NCI-H748 (cell line): ENCODE results near the gene RBPJL.

ENCODE experiments used
- DNase-seq: peaks from one replicate; lab custom pipeline; 2025; ENCODE audit not compliant: unreplicated experiment; lab: John Stamatoyannopoulos, UW

The RBPJL gene

DNA sequence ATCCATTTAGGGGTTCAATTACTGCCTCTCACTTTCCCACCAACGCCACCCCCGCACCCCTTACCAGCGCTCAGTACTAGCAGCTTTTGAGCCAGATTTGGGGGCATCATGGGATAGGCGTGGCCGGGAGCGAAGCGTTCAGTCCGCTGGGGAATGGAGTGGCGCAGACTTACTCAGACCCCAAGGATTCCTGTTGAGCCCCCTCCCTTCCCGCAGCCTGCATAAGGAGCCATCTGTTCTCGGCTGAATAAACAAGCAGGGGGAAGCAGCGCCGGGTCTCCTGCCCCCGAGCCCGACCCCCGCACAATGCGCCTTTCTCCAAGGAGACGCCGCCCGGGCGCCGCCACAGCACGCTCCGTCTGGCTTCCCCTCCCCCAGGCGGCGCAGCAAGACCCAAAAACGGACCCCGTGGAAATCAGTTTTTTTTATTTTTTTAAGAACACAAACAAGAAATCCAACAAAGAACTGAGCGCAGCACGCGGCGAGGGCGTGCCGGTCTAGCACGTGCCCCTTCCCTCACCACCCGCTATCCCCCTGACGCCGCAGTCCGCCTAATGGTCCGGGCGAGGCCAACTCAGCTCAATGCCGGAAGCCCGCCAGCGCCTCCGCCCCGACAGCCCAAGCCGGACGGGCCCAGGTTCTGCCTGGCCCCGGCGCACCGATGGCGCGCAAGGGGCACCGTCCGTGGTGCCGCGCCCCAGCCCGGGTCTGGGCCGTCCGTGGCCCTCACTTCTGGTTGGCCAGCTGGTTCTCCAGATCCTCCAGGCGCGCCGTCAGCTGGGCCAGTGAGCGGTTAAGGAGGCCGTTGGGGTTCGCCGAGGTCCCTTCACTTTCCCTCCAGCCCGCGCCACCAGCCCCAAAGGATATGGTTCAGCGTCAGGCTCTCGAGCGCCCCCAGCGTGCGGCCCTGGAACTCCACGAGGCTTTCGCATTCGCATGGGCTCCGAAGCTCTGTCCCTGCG, 13.3 kb upstream of the RBPJL start:
- DNase-seq, result peak; percentile 78

DNA sequence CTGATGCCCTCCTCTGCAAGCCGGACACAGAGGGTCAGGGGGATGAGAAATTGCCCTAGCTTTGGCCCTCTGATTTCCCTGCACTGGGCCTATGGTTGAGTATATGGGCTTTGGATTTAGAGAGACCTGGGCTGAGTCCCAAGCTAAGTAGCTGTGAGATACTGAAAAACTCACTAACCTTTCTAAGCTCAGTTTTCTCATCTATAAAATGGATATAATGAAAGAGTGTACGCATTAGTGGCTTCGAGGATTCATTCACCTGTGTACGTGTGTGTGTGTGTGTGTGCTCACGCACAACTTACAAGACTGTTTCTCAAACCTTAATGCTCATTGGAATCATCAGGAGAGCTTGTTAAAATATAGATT, 12.7 kb upstream of the RBPJL start:
- DNase-seq, result no peak

DNA sequence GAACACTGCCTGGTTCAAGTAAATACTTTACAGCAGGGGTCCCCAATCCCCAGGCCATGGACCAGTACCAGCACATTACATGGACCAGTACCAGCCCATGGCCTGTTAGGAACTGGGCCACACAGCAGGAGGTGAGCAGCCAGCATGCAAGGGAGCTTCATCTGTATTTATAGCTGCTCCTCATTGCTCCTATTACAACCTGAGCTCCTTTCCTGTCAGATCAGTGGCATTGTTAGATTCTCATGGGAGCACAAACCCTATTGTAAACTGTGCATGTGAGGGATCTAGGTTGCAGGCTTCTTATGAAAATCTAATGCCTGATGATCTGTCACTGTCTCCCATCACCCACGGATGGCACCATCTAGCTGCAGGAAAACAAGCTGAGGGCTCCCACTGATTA, 12.0 kb upstream of the RBPJL start:
- DNase-seq, result no peak

DNA sequence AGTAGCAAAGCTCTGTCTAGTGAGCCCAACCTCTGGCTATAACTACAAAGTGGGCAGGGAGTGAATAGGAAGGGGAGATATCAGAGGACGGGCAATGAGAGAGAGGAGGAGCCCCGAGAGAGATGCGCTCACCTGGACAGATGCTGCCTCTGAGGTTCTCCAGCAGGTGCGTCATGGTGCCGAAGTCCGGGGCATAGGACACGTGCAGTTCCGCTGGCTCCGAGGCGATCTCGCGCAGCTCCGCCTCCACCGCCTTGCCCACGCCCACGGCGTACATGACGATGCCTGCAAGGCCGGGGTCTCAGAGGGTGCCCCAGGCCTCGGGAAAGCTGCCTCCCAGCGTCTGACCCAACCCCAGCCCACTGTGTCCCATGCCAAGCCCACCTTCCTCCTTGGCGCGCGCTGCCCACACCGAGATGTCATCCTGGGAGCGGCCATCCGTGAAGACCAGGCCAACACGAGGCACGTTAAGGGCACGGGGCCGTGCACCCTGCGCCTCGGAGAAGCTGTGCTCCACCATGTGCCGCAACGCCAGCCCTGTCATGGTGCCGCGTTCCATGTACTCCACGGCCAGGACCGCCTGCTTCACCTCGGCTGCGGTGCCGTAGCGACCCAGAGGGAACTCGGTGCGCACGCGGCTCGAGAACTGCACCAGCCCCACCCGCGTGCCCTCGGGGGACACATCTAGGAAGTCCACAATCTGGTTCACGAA, 8.7 kb upstream of the RBPJL start:
- no peak for DNase-seq

DNA sequence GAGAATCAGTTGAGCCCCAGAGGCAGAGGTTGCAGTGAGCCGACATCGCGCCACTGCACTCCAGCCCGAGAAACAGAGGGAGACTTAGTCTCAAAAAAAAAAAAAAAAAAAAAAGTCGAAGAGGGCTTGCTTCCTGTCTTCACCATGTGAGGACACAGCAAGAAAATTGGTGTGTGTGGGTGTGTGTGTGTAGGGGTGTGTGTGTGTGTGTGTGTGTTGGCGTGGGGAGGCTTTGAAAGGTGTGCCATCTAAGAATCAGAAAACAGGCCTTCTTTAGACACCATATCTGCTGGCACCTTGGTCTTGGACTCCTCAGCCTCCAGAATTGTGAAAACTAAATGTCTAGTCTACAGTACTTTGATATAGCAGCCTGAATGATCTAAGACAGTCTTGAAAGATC, 6.9 kb upstream of the RBPJL start:
- no peak for DNase-seq

DNA sequence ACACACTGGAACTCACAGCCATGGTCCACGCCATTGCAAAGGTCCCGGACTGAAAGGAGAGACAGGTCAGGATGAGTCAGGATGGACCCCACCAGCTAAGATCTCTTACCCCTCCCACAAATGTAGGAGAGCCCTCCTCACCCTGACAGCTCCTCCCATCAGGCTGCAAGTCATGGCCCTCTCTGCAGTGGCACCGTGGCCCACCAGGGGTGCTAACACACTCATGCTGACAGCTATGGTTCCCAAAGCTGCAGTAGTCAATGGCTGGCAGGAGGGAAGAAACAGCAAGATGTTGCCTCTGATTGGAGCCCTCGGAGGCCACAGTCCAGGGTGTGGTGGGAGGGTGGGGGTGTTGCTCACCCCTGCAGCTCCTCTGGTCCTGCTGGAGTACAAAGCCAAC, 5.7 kb upstream of the RBPJL start:
- no peak for DNase-seq

DNA sequence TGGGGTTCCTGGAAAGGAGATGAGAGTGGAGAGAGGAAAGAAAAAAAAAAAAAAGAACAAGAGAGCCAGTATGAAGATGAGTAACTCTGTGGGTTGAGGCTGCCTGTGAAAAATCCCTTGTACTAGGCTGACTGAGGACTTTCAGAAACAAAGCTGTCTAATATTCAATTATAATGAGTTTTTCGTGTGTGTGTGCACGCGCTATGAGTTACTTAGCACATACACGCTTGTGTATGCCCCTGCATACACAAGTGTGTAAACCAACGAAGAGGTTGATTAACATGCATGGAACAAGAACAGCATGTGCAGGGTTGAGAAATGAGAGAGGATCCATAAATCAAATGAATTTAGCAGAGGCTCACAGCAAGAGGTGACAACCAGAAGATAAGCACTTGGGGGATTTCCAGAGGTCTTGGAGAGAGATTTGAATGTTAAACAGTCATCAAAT, 4.8 kb upstream of the RBPJL start:
- no peak for DNase-seq

DNA sequence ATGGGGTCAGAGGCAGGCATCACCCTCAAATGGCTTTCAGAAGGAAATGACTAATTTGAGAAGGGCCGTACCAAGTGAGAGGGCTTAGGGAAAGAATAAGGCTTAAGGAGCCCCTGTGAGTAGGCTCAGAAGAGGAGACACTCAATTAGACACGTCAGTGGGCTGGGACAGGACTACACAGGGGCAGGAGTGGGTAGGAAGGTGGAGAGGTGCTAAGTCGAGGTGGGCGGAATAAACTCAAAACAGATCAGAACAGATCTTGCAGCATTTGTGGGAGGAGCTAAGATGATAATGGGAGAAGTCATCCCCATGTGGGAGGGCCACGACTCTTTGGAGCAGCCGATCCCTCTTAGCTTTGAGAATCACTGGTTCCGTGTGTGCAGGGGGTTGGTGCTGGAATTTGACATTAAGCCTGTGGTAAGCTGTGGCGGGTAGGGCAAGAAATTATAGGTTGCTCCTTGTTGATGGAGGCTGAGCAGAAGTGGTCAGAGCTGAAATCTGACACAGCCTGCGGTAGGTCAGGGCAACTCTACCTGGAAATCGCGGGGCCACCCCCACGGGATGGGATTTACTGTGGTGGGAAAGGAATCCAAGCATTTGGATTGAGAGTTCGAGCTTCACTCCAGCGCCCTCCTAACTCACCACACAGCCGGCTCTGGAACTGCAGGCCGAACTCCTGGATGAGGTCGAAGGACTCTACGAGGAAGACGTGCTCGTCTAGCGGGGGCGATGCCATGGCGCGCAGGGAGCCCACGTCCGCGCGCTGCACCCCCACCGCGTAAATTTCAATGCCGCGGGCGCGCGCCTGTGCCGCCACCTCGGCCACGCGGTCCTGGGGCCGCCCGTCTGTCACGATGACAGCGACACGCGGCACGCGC, 2.8 kb upstream of the RBPJL start:
- DNase-seq, result no peak

DNA sequence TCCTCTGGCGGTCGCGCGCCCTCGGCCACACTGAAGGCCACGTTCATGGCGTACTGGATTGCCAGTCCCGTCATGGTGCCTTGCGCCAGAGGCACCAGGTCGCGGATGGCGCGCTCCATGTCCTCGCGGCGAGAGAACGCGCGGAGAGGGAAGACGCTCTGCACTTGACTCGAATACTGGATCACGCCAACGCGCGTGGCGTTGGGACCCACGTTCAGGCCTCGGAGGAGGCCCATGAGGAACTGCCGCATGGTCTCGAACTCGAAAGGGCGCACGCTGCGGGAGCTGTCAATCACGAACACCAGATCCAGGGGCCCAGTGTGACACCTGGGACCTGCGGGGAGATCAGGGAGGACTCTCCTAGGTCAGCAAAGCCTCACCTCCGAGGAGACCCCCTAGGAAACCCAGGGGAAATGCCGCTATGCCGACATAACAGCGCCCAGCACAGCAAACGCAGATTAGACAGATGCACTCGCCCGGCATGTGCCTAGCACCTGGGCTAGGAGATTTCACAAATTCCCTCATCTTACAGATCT, 2.1 kb upstream of the RBPJL start:
- no peak for DNase-seq

DNA sequence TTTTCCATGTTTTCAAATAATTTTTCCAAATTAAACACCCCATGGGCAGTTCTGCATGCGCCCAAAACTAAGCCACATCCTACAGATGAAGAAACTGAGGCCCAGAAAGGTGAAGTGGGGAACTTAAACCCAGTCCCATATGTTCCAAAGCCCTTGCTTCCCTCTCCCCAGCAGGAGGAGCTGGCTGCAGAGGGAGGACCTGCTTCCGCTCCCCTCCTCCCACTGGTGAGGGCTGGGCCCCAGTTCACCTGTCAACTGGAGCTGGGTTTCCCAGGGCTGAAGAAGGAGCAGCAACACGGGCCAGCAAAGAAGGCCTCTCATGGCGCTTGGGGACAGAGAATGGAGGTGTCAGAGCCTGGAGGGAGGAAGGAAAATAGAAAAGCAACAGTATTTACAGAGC, 1.4 kb upstream of the RBPJL start:
- DNase-seq, result no peak

DNA sequence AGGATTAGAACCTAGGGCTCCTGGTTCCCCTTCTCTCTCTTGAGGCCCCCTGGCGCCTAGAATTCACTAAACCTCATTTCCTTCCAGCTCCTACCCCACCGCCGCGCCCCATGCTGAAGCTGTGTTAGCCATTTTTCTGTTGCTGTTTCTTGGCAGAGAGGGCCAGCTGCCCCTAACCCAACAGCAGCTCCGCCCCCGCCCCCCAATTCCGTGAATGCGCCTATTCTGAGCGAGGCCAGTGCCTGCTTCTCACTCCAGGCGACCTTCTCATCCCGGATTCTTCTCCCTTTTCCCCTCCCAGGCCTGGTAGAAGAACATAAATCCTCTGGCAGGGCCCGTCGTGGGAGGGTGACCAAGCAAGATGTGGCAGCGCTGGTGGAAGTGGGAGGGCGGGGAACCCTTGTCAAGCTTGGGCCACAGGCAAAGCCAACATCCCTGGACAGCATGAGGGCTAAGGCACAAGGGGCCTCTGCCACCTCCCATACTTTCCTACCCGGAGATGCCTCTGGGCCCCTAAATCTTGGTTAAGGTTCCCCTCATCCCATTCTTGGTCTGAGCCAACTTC, 518 bp downstream of the RBPJL start:
- no peak for DNase-seq

DNA sequence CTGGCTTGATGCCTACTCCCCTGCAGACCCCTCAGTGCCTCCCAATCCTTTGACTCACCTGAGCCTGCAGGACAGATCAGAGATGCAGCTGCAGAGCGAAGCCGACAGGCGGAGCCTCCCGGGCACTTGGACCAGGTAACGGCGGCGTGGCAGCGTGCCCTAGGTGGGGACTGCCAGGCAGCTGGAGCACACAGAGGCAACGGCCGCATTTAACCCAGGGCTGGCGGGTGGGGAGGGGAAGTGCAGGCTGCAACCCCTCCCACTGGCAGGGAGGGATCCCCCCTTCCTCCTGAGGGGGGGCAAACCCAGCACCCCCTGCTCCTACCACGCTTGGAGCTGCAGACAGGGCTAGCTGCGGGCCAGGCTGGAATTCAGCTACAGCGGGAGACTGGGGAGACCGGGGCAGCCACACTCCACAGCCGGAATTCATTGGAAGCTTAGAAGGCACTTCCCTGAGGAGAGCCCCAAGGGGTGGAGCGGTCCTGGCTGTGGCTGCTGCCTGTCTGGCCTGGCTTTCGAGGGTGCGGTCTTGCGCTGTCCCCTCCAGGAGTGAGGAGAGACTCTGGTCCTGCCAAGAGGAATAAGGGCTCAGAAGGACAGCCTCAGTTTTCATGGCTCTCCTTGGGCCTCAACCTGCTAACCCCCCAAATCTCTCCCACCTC, 1.6 kb downstream of the RBPJL start, which contains the start of gene MATN4:
Gene MATN4 (minus strand): TSS at position 183 of the 662 bp plus-strand sequence. CDS start 2,717 bp downstream, outside the sequence.
- peak; percentile 5 for DNase-seq

DNA sequence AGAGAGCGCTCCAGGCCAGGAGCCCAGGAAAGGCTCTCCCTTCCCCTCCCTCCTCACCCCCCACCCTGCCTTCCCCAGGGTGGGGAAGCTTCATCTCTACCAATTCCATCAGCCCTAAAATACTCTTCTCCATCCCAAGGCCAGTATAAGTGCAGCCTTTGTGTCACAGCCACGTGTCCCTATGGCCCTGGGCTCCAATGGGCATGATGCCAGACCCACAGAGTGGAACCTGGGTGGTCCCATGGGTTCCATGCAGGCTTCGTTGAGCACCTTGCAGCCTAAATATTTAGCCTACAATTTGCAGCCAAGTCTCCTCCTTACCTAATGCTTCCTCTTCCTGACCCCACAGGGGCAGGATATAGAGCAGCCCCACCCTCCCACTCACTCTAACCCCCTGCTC, 2.4 kb downstream of the RBPJL start:
- no peak for DNase-seq

DNA sequence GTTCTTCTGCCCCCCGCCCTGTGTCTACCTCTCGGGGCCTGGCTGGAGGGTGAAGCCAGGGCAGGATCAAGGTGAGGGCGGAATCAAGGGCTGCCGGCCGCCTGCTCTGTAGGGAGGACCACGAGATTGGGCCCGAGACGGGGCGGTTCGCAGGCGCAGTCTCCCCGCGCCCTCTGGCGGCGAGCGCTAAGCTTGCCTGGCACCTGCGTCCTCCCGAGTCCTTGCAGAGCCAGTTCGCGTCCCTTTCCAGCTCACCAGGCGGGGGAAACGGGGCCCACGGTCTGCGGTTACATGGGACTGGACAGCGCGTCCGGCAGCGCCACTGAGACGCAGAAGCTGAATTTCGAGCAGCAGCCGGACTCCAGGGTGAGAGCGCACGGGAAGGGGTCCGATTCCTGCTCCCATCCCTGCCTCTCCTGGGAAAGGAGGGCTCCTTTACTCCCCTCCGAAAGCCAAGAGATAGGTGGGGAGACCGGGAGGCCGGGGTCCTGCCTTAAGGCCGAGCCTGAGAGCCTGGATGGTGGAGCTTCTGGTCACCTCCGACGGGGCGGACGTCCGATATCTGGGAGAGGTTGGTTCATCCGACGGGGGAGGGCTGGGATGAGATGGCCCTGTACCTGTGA, 5.1 kb downstream of the RBPJL start:
- peak; percentile 59 for DNase-seq

DNA sequence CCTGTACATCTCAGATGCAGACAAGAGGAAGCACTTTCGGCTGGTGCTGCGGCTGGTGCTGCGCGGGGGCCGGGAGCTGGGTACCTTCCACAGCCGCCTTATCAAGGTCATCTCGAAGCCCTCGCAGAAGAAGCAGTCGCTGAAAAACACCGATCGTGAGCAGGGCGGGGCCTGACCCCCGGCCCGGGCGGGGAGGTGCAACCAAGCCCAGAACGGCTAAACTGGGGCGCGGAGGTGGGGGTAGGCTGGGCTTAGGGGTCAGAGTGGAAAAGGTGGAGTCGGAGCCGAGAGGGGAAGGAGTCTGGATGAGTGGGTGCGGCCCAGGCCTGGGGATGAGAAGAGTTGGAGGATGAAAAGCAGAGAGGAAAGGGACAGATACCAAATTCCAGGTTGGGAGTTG, 5.6 kb downstream of the RBPJL start:
- no peak for DNase-seq

DNA sequence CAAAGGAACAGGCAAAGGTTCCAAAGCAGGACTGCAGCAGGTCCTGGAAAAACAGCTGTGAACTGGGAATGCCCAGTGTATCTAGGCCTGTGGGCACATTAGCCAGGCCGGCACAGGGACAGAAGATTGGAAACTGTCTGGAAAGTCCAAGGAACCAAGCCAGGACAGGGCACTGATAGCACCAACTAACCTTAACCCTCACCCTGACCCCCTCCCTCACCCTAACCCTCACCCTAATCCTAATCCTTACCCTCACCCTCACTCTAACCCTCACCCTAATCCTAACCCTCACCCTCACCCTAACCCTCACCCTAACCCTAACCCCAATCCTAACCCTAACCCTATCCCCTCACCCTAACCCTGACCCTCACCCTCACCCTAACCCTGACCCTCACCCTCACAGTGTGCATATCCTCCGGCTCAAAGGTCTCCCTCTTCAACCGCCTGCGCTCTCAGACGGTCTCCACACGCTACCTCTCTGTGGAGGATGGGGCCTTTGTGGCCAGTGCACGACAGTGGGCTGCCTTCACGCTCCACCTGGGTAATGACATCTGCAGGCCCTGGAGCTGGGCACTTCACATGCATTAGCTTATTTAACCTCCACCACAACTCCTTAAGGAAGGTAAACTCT, 6.5 kb downstream of the RBPJL start:
- DNase-seq, result no peak

DNA sequence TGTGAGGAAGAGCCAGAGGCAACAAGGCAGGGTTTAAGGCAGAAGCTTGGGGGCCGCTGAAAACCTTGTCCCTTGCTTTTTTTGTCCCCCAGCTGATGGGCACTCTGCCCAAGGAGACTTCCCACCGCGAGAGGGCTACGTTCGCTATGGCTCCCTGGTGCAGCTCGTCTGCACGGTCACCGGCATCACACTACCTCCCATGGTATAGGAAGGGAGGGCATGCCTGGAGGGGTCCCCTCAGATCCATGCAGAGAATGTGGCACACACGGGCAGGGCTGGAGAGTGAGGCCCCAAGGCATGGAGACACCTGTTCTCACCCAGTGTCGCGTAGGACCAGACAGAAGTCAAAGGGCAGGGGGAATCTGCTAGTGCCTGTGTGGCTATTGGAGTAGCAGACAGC, 7.3 kb downstream of the RBPJL start:
- no peak for DNase-seq

DNA sequence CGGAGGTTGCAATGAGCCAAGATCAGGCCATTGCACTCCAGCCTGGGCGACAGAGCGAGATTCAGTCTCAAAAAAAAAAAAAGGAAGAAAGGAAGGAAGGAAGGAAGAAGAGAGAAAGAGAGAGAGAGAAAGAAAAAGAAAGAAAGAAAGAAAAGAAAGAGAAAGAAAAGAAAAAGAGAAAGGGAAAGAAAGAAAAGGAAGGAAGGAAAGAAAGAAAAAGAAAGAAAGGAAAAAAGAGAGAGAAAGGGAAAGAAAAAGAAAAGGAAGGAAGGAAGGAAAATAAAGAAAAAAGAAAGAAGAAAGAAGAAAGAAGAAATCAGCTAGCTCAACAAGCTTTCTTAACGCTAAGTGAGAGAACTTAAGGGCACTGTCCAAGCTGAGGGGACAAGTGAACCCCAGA, 9.0 kb downstream of the RBPJL start:
- no peak for DNase-seq
